ENCODE results near the gene AMMECR1.
"Not testable (repeated sequence)": the region's sequence is repeated elsewhere in the genome, so short reads cannot be mapped to it uniquely, and the experiment has no call there.

Gene AMMECR1

GRCh38 chrX:110257889-110258288 lies 60.0 kb downstream of the AMMECR1 start:
- DNase-seq: no peak

- DNase-seq: no peak
Measured at GRCh38 chrX:110252711-110253110, 65.2 kb downstream of the AMMECR1 start.

GRCh38 chrX:110251961-110252360 lies 65.9 kb downstream of the AMMECR1 start:
- no peak for DNase-seq

DNA sequence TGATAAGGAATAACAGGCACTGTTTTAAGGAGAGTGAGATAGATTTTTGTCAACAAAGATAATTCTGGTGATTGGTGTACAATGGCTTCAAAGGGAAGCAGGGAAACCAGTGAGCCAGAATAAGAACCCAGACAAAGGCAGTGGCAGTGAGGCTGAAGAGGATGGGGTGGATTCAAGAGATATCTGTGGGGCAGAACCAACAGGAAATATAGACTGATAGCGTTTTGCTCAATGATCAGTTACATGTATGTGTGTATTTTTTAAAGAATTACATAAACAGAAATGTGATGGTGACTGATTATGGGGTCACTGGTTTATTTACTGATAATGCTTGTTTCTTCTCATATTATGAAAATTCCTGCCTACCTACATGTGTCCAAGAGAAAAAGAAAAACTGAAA lies 66.4 kb downstream of the AMMECR1 start:
- no peak for DNase-seq

- DNase-seq: no peak
Measured at GRCh38 chrX:110250847-110251246, 67.0 kb downstream of the AMMECR1 start.

DNA sequence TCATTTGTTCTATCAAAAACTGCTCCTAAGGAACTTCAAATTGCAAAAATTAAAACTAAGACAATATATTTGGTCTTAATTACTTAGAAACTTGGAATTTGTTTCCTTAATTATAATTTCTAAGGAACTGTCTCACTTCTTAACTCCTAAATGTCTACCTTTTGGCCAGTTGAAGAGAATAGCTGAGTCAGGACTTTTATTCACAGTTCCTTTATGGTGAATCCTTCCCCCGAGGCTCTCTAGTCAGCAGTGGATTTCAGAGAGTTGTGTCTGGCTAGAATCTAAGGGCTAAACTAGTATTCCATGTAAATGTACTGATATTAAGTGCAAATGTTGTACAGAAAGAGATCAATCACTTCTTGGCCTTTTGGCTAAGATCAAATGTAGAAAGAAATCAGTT lies 69.3 kb downstream of the AMMECR1 start:
- no peak for DNase-seq

GRCh38 chrX:110245011-110245410 lies 72.9 kb downstream of the AMMECR1 start:
- no peak for DNase-seq

DNA sequence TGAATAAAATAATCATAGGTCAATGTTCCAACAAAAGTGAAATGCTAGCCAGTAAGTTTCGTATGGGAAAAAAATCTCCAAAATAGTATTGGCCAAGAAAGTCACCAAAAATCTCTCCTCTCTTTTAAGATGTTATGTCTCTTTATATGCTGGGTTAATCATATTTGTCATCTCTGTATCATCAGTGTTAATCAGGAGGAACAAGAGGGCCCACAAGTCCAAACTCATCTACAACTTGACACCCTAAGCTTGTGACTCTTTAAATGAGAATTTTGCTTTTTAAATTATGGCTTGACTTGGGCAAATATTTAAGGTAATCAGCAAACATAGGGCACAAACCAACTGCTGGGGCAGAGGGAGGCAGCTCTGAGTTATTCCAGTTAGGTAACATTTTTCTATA lies 75.5 kb downstream of the AMMECR1 start:
- DNase-seq: no peak

GRCh38 chrX:110241816-110242215 lies 76.1 kb downstream of the AMMECR1 start:
- DNase-seq: no peak

DNA sequence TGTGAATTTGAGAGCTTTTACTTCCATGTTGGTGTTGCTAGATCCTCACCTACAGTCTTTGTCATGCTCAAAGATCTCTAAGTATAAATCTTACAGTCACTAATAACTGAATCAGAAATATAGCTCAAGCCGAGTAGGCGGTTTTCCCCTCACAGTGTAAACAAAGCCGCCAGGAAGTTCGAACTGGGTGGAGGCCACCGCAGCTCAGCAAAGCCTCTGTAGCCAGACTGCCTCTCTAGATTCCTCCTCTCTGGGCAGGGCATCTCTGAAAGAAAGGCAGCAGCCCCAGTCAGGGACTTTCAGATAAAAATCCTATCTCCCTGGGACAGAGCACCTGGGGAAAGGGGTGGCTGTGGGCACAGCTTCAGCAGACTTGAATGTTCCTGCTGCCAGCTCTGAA lies 79.6 kb downstream of the AMMECR1 start:
- peak; percentile 13 for DNase-seq

DNA sequence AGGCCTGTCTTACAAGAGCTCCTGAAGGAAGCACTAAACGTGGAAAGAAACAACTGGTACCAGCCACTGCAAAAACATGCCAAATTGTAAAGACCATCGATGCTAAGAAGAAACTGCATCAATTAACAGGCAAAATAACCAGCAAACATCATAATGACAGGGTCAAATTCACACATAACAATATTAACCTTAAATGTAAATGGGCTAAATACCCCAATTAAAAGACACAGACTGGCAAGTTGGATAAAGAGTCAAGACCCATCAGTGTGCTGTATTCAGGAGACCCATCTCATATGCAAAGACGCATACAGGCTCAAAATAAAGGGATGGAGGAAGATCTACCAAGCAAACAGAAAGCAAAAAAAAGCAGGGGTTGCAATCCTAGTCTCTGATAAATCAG lies 86.4 kb downstream of the AMMECR1 start:
- not testable (repeated sequence) for DNase-seq

- DNase-seq: not testable (repeated sequence)
Measured at GRCh38 chrX:110229497-110230111, 88.3 kb downstream of the AMMECR1 start.

DNA sequence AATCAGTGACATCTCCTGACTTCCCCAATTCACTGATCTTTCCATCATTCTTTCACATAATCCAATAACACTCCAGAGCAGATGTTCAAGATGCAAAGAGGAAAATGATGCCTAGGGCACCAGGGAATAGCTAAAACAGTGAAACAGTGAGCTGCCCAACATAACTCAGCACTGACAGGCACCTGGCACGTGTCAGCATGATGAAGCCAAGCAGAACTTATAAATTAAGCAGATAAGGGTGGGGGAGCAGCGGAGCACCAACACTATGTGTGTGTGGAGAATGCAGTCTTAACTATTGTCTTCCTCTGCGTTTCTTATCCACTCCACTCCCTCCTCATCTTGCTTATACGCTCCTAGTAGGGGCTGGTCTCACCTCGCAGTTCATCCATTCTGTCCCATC lies 89.4 kb downstream of the AMMECR1 start:
- DNase-seq: no peak

GRCh38 chrX:110226931-110227330 lies 91.0 kb downstream of the AMMECR1 start:
- DNase-seq: no peak

GRCh38 chrX:110224926-110225617 lies 92.8 kb downstream of the AMMECR1 start:
- no peak for DNase-seq

DNA sequence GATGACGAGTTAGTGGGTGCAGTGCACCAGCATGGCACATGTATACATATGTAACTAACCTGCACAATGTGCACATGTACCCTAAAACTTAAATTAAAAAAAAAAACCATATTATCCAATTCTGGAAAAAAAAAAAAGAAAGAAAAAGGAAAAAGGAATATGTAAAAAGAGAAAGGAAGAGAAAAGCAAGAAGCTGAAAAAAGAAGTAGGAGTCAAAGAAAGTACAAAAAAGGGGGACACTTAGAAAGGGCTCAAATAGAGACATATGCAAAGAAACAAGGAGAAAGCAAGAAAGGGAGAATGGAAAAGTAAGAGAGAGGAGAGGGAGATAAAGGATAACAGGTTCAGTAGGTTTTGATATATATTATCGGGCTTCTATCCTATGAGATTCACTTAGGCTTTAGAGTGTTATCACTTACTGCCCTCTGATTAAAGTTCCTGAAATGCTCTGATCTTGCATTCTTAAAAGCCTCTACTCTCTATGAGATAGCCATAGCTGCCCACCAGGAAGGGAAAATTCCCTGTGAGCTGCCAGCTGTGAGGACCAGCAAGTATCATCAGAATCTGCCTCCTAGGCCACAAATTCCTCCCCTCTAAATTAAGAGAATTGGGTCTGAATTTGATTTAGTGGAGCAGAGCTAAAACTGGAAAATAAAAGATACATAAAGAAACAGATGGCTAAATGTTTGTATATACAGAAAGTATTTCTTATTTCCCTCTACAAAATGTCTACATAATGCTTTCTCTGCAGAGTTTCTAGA lies 95.2 kb downstream of the AMMECR1 start:
- no peak for DNase-seq

- DNase-seq: peak; percentile 28
Measured at GRCh38 chrX:110219920-110220319, 98.0 kb downstream of the AMMECR1 start.

- peak; percentile 70 for DNase-seq
Measured at GRCh38 chrX:110218591-110218990, 99.3 kb downstream of the AMMECR1 start.

- DNase-seq: no peak
Measured at GRCh38 chrX:110216027-110216426, 101.9 kb downstream of the AMMECR1 start.

DNA sequence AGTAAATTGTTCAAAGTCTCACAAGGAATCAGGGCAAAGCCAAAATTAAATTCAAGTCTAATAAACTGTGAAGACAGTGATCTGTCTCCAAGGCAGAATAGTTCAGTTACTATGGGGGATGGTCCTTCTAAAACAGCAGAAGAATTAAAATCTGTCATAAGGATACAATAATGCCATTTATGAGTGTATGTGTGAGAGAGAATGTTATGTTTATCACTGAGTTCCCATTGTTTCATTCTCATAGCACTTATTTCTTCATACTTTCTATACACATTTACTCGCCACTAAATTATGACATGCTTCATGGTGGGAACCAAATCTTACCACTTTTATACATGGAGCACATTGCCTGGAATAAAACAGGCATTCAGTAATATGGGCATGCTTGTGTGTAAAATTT lies 102.5 kb downstream of the AMMECR1 start:
- peak; percentile 26 for DNase-seq

DNA sequence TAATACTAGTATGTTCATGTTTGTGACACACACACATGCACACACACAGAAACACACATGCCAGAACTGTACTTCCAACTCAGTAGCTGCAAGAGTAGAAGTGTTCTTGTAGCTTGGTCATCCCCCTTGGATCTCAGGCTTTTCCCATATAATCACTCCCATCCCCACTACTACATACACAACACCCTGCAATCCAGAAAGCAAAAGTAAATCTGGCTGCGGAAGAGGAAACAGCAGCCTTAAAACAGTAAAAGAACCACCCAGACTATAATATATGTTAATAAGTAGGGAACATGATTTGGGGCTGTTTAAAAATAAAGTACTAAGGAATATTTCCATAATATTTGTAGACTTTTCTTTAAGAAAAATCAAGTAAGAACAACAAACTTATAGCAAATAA lies 103.2 kb downstream of the AMMECR1 start:
- DNase-seq: no peak

DNA sequence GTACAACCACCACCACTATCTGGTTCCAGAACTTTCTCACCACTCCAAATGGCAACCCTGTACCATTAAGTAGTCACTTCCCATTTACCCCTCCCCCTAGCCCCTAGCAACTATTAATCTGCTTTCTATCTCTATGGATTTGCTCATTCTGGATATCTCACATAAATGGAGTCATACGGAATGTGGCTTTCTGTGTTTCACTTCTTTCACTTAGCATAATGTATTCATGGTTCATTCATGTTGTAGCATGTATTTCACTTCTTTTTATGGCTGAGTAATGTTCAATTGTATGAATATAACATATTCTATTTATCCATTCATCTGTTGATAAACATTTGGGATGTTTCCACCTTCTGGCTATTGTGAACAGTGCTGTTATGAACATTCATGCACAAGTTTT lies 104.7 kb downstream of the AMMECR1 start:
- DNase-seq: no peak

GRCh38 chrX:110212299-110212698 lies 105.6 kb downstream of the AMMECR1 start:
- no peak for DNase-seq

DNA sequence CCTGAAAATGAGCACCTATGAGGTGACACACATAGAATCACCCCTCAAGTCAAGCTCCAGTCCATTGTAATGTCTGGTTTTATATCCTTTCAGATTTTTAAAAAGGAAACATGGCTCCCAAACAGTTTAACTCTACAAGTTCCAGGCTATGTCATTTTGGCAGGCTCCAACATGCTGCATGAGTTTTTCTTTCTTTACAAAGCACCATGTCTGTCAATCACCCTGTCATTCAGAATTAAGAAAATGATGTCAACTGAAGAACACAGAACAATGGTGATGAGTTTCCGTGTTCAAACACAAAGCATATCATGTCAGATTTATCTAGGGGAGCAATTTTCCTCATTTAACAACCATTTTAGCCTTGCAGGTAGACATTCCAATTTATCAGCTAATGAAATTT lies 106.5 kb downstream of the AMMECR1 start:
- DNase-seq: no peak

Measured in fibroblast of skin of scalp (primary cell).